ENCODE data around the gene MRPS6.
A peak's percentile ranks its signal among the peaks of the same experiment; 100 is the strongest.

MRPS6 gene

DNA sequence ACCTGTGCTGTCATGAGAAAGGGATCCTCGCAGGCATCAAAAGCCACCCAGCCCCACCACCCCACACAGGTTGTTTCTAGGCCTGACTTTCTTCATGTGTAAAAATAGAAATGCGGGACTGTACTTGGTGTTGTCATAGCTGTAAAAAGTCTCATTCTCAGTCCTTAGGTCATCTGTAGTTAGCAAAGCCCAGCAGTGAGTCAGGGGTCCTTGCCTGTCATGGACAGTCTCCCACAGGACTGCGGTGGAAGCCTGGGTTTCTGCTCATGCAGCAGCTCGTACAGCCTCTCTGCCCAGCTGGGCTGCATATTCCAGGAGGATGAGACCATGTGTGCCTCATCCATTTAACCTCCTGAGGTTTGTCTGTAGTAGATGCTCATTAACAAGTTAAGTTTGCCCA, 58.2 kb downstream of the MRPS6 start:
- TF ChIP-seq, protein P1, sequence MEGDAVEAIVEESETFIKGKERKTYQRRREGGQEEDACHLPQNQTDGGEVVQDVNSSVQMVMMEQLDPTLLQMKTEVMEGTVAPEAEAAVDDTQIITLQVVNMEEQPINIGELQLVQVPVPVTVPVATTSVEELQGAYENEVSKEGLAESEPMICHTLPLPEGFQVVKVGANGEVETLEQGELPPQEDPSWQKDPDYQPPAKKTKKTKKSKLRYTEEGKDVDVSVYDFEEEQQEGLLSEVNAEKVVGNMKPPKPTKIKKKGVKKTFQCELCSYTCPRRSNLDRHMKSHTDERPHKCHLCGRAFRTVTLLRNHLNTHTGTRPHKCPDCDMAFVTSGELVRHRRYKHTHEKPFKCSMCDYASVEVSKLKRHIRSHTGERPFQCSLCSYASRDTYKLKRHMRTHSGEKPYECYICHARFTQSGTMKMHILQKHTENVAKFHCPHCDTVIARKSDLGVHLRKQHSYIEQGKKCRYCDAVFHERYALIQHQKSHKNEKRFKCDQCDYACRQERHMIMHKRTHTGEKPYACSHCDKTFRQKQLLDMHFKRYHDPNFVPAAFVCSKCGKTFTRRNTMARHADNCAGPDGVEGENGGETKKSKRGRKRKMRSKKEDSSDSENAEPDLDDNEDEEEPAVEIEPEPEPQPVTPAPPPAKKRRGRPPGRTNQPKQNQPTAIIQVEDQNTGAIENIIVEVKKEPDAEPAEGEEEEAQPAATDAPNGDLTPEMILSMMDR (conservative IDR thresholded peaks at IDR 0.05; ENCODE audit: low read length) = no peak
- no peak for DNase-seq (ENCODE audit: low read depth)
- H3K4me3 ChIP-seq (ENCODE audit: low read length) = no peak overlapping the region

DNA sequence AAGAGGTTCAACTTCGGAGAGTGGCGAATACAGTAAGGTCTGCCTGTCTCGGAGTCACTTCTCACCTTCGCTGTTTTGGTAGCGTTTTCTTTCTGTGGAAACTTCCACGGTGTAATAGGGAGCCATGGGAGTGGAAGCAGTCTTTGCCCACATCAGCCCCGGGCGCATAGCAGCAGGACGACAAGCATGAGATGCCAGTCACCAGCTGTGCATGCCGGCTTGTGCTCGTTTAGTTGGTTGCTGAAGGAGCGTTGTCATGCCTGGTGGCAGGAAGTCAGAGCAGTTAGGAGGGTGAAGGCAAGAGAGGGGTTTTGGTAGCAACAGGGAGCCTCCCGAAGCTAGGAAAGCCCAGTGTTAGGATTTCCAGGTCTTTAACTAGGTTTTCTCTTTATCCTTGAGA, 58.8 kb downstream of the MRPS6 start:
- TF ChIP-seq, protein P1 (conservative IDR thresholded peaks at IDR 0.05; ENCODE audit: low read length) = no peak
- H3K4me3 ChIP-seq (ENCODE audit: low read length) = no peak overlapping the region
- DNase-seq (ENCODE audit: low read depth) = no peak

DNA sequence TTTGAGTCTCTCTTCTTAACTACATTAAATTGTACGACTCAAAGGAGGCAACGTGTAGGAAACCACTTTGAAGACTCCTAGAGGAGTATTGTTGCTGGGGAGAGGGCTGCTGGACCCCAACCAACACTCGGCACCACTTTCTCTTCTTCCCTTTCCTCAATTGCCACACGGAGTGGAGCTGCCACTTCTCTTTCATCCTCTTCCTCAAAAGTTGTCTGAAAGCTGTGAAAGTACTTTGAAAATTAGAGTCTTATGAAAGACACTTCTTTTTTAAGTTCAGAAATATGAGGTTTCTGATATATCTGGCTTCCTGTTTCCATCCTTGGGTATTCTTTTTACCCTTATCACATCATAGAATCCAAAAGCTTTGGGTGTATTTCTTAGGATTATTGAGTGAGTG, 59.5 kb downstream of the MRPS6 start:
- no peak for DNase-seq (ENCODE audit: low read depth)
- no peak overlapping the region for H3K4me3 ChIP-seq (ENCODE audit: low read length)
- TF ChIP-seq, protein P1 (conservative IDR thresholded peaks at IDR 0.05; ENCODE audit: low read length) = no peak

DNA sequence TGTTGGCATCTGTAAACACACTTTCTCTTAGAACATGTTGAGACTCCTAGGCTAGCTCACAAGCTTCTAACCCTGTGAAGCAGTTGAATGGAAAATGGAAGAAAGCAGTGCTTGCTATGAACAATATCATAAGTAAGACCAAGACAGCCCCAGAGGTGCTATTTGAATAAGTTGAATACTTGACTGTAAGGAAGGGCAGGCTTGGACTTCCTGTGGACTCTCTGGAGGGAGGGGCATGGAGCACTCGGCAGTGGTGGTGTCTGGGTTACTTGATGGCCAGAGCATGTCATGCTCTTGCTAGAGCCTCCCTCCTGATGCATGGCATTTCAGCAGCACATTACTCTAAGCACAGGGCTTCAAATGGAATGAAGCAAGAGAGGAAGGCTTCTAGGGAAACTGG, 60.0 kb downstream of the MRPS6 start:
- no peak overlapping the region for H3K4me3 ChIP-seq (ENCODE audit: low read length)
- TF ChIP-seq, protein P1 (conservative IDR thresholded peaks at IDR 0.05; ENCODE audit: low read length) = no peak
- DNase-seq (ENCODE audit: low read depth) = no peak

DNA sequence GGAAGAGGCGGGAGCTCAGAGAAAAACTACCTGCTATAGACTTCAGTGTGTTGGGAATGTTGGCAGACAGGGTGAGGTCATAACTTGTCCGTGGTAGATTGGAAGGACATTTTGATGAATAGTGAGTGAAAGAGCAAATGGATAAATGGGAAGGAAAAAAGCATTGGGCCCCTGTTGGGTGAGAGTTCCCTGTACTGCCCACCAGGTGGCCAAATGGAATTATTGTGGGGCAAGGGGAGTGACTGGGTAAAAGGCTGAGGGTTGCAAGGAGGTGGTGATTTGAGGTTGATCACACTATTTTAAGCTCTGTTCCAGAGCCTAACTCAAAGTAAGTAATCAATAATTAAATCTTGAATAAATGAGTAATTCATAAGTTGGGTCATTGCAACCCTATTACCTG, 60.4 kb downstream of the MRPS6 start:
- DNase-seq (ENCODE audit: low read depth) = no peak
- TF ChIP-seq, protein P1 (conservative IDR thresholded peaks at IDR 0.05; ENCODE audit: low read length) = peak; percentile 22; the same call in 1 of the 2 replicates
- H3K4me3 ChIP-seq (ENCODE audit: low read length) = no peak overlapping the region

DNA sequence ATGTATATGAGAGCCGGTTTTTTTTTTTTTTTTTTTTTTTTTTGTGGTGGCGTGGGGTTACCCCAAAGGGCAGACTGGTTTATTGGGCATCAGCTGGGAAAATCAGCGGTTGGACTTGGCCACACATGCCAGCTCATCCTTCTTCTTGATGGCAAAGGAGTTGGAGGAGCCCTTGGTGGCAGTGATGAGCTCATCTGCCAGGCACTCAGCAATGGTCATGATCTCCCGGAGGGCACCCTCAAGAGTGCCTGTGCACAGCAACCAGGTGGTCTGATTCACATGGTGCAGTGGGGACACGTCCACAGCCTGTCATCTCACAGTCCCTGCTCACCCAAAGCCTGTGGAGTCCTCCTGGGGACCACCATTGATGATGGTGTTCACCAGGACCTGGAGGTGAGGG, 62.0 kb downstream of the MRPS6 start:
- no peak for DNase-seq (ENCODE audit: low read depth)
- TF ChIP-seq, protein P1 (conservative IDR thresholded peaks at IDR 0.05; ENCODE audit: low read length) = no peak
- H3K4me3 ChIP-seq (ENCODE audit: low read length) = no peak overlapping the region

DNA sequence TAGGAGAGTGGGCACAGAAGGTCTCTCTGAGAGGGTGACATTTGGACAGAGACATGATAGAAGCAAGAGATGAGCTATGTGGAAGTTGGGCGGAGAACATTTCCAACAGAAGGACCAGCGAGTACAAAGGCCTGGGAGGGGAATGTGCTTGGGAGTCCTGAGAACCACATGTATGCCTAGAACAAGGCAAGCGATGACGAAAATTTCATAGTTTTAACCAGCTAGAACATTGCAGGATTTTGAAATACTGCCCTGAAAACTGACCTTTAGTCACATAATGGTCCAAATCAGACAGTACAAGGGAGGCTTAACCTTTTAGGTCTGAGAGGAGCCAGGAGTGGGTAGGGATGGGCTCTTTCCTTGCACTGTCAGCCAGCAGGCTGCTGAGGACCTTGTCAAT, 68.0 kb downstream of the MRPS6 start:
- DNase-seq (ENCODE audit: low read depth) = no peak
- TF ChIP-seq, protein P1 (conservative IDR thresholded peaks at IDR 0.05; ENCODE audit: low read length) = no peak
- H3K4me3 ChIP-seq (ENCODE audit: low read length) = no peak overlapping the region

Measured in AG10803 (cell line).